GM21515 (cell line): ENCODE measurements around the gene IL1B.
A peak's percentile ranks its signal among the peaks of the same experiment; 100 is the strongest.

ENCODE experiments used
- ATAC-seq: cut with Tn5 transposase; IDR thresholded peaks from one replicate; pipeline ENCODE4 v1.9.1; 2021; ENCODE audit not compliant: unreplicated experiment

IL1B gene

DNA sequence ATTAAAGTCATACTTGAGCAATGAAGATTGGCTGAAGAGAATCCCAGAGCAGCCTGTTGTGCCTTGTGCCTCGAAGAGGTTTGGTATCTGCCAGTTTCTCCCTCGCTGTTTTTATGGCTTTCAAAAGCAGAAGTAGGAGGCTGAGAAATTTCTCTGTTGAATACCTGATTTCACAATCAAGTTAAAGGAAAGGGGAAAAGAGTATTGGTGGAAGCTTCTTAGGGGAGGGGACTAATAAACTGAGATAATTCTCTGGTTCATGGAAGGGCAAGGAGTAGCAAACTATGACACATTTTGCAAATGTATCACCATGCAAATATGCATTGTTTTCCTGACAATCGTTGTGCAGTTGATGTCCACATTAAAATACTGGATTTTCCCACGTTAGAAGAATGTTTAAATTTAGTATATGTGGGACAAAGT is at the start of gene IL1B:
Gene IL1B, minus strand, starts transcription at position 85 of the 423 bp plus-strand sequence. CDS start 550 bp downstream, outside the sequence.
- no peak for ATAC-seq

DNA sequence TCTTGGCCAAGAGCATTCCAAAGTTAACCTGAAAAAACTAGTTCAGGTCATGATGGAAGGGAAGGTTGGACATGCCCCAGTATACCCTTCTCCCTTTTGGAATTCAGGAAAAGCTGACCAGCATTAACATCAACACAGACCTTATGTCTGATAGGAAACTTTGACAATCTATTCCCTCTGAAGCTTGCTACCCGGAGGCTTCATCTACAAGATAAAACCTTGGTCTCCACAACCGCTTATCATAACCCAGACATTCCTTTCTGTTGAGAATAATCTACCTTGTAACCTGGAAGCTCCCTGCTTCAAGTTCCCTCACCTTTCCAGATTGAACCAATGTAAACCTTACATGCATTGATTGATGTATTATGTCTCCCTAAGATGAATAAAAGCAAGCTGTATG is 49.7 kb upstream of the IL1B start:
- no peak for ATAC-seq

GRCh38 chr2:112885506-112885902 is 48.9 kb upstream of the IL1B start:
- no peak for ATAC-seq

GRCh38 chr2:112884869-112885505 is 48.4 kb upstream of the IL1B start:
- no peak for ATAC-seq

DNA sequence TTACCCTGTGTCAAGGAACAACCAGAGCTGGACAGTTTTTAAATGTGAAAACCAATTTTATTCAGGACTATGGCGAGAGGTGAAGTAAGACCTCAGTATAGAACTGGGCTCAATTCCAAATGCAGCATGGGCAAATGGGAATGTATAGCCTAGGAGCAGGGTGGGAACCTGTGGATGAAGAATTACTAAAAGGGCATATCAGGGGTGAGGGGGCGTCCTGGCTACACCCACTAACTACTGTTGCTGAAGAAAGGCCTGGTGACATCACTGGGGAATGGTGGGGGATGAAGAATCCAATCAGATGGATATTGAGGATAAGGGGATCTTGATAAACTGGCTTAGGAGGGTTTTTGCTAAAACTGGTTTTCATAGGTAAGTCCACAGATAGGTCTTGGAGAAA is 47.1 kb upstream of the IL1B start:
- ATAC-seq: no peak

- peak; percentile 43 for ATAC-seq
Observed at GRCh38 chr2:112881217-112881985, 44.8 kb upstream of the IL1B start.

GRCh38 chr2:112880696-112881095 is 44.1 kb upstream of the IL1B start:
- ATAC-seq: no peak

GRCh38 chr2:112880091-112880531 is 43.5 kb upstream of the IL1B start:
- ATAC-seq: no peak

DNA sequence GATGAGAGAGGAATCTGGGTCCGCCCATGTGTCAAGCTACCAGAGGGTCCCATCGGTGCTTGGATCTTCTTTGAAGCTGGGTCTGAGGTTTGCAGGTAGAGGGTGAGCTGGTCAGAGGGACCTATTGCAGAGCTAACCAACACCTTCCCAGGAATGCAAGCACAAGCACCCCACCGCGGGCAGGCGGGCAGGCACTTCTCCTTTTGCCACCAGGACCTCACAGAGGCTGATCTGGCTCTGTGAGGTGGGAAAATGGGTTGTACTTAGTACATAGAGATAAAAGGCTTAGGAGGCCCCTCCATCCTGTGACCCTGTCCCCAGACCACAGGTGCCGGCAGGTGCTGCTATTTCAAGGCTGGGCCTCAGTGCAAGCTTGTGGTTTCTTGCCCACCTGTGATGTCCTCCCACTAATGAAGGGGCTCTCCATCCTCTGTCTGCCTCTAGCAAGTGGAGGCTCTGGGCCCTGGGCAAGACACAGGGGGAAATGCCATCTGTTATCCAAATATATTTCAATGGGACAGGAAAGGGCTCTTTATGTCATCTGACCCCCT is 43.0 kb upstream of the IL1B start:
- ATAC-seq: no peak

DNA sequence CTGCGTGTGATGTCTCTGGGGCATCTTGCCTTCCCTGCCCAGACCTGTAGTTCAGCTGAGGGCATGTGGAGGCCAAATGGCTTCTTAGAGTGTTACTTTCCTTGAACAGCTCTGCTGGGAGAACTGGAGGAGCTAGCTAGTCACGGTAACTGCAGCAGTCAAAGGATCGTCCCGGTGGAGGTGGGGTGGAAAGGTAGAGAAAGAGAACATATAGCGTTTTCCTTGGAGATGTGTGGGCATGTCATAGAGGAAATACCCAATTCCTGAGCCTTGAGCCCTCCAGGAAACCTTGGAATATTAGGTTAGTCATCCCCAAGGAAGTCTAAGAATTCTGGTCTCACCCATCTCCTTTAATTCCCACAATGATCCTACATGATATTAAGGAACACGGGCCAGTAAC is 40.8 kb upstream of the IL1B start:
- ATAC-seq: no peak

DNA sequence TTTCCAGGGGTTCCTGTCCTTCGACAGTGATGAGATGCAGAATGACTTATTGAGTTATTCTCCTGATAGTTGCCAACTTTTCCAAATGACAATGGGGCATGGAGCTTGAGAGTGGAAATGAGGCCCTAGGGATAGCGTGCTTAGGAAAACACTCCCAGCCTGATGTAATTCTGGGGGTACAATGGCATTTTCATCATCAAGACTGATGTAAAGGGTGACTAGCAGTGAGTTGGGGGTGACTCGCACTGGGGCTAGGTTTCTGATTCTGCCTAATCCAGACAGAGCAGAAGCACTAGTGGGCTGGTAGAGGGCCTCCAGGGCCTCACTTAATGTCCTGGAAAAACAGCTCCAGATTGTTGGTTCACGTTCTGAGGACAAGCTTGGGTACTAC is 40.4 kb upstream of the IL1B start:
- ATAC-seq: no peak

DNA sequence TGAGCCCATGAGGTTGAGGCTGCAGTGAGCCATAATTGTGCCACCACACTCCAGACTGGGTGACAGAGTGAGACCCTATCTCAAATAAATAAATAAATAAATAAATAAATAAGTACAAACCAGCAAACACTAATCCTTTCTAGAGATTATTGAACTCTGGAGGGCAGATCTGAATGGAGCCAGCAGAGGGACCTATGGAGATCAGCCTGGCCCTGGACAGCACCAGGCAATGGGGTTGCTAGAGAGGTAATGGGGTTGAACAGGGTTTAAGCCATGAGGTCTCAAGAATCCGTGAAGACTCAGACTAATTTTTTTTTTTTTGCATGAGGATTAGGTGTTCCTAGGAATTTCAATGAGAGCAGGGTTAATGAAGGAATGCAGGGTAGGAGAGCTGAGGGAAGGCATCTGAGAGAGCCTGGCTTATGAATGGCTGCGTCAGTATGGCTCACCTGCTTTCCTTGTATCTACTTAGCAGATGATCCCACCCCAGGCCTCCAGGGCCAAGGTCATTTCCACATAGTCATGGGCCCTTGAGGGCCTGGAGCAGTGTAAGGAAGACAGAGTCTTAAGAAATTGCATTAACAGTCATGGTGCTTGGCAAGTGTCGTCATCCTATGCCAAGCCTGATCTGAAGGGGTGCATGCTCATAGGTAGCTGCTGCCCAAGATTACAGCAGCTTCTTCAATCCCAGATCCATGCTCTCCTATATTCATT is 39.8 kb upstream of the IL1B start:
- no peak for ATAC-seq

DNA sequence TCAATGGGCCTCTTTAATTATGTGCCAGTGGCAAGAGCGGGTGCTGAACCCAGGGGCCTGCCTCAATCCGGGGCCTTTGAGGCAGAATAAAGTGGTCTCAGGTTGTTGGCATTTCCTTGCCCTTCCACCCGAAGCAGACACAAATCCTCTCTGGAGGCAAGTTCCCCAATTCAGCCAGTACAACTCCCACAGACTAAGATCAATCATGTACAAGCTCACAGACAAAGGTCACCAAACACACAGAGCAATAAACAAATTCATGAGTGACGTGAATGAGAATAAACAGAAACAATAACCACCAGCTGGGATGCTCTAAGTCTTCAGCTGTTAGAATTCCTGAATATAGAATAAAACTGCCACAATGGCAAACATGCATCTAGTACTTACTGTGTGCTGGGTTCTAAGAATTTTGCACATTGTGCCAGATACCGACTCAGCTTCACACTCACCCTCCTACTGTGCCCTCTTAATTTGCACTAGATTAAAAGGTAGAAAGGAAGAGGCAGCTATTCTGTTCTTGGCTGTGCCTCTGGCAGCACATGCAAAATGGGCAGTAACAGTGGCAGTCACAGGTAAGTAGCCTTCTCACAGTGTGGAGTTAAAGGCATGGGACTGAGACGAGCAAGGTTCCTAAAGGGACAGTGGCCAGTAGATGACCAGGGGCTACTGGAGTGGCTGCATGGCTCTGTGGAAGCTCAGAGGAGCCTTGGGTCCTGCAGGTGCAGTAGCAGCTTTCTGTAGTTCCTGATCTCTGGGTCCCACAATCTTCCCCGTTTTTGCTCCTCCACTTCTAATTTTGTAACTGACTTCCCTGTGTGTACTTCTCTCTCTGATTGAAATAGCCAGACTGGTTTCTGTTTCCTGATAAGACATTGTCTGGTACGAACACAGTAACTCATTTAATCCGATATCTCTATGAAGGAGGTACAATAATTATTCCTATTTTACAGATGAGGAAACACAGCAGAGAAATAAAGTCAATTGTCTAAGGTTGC is 34.6 kb upstream of the IL1B start:
- no peak for ATAC-seq

GRCh38 chr2:112869258-112869842 is 32.8 kb upstream of the IL1B start:
- no peak for ATAC-seq

GRCh38 chr2:112867701-112868631 is 31.4 kb upstream of the IL1B start:
- ATAC-seq: no peak

DNA sequence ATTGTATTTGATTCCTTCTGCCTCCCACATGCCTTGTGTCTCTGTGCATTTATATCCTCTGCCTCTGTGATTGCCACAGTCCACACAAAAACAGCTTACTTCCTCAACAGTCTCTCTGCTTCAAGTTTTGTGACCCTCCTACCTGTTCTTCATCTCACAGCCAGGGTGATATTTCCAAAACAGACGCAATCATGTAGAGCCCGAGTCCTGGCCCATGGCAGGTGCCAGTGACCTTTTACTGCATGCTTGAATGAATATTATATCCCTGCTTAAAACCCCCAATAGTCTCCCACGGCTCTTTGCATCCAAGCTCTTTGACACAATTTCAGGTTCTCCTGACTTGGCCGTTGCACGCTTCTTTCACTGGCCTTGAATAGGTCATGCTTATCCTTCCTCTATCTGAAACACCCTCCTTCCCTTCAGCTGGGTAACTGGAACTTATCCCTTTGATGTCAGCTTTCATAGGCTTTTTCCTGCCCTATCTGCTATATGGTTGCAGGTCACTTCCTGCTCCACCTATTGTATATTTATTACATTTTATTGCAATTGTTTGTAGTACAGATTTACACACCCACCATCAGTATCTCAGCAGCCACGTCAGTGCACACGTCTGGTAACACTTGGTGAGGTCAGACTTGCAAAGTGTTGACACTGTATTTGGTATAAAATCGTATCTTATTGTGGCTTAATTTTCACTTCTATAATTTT is 29.7 kb upstream of the IL1B start:
- no peak for ATAC-seq

- ATAC-seq: no peak
Observed at GRCh38 chr2:112864072-112864471, 27.5 kb upstream of the IL1B start.
